GM18498 (cell line): ENCODE results near the gene CHCHD5.
"Not testable (repeated sequence)": the region's sequence is repeated elsewhere in the genome, so short reads cannot be mapped to it uniquely, and the experiment has no call there.

ENCODE experiments used
- ATAC-seq: cut with Tn5 transposase; IDR thresholded peaks from one replicate; pipeline ENCODE4 v1.9.1; 2021; ENCODE audit warnings: mild to moderate bottlenecking, moderate library complexity; ENCODE audit not compliant: unreplicated experiment

Gene CHCHD5

DNA sequence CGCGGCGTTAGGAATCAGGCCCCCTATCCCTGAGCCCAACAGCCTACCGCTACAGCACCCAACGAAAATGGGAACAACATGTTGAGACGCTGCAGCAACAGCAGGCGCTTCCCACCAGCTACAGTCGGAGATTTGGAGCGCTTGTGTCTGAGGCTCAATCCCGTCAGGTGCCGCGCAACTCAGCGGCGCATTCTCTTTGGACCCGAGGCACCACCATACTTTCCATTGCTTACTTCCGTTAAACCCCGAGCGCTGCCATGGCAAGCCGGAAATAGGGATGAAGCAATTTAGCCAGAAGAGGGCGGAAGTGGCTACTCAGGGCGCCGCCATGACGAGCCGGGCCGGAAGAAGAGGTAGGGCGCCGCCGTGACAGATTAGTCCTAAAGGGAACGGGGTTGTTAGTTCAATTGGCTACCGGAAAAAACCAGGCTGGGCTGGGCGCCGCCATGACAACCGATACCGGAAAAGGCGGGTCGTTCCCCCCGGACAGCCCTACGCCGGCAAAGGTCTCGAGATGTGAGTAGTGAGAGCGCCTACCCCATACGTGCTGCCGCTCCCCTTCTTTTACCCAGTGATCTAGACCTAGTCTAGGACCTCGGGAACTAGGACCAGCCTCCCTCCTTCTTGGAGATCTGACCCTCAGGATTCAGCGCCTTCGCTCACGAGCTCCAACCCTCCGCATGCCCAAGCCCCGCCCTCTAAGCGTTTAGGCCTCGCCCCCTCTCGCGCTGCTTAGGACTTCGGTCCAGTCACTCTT, at the start of gene CHCHD5:
TSS of gene CHCHD5 (plus strand) at position 476 of the 757 bp plus-strand sequence. CDS start at position 515, 39 bp downstream.
- peak; percentile 88 for ATAC-seq

- no peak for ATAC-seq
These were observed 49.6 kb upstream of the CHCHD5 start for GRCh38 chr2:112534826-112535225.

DNA sequence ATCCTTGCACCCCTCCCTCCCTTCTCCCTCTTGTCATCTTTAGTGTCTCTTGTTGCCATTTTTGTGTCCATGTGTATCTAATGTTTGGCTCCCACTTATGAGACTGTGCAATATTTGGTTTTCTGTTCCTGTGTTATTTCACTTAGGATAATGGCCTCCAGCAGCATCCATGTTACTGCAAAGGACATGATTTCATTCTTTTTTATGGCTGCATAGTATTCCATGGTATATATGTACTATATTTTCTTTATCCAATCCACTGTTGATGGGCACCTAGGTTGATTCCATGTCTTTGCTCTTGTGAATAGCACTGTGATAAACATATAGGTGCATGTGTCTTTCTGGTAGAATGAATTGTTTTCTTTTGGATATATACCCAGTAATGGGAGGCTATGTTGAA, 47.7 kb upstream of the CHCHD5 start:
- not testable (repeated sequence) for ATAC-seq

- no peak for ATAC-seq
These were observed 45.1 kb upstream of the CHCHD5 start for GRCh38 chr2:112539306-112539705.

- no peak for ATAC-seq
These were observed 43.5 kb upstream of the CHCHD5 start for GRCh38 chr2:112540906-112541305.

DNA sequence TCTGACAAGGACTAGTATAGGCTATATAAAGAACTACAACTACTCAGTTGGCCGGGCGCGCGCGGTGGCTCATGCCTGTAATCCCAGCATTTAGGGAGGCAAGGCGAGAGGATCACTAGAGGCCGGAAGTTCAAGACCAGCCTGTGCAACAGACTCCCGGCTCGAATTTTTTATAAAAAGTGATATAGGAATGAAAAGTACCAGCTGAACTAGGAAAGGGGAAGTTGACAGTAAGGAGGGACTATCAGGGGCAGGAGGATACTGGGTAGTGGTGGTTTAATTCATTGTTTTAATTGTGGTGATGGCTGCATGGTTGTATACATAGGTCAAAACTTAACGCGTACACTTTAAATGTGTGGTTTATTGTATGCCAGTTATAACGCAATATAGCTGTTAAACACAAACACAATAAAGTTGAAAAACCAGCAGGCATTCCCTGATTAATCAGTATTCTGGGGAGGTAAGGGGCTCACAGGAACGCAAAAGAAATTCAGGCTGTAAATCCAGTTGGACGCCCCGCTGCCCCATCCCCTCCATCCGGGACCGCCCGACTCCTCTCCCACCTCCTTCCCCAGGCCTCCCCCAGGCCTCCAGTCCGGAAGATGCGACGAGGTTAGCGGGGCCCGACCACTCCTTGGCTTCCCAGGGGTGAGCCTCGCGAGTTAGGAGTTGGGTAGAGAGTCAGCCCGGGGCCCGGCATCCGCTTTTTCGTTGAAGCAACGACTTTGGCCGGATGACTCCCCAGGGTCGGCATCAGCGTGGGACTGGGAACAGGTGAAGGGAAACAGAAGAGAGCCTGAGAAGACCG, 42.9 kb upstream of the CHCHD5 start:
- peak; percentile 65 for ATAC-seq

DNA sequence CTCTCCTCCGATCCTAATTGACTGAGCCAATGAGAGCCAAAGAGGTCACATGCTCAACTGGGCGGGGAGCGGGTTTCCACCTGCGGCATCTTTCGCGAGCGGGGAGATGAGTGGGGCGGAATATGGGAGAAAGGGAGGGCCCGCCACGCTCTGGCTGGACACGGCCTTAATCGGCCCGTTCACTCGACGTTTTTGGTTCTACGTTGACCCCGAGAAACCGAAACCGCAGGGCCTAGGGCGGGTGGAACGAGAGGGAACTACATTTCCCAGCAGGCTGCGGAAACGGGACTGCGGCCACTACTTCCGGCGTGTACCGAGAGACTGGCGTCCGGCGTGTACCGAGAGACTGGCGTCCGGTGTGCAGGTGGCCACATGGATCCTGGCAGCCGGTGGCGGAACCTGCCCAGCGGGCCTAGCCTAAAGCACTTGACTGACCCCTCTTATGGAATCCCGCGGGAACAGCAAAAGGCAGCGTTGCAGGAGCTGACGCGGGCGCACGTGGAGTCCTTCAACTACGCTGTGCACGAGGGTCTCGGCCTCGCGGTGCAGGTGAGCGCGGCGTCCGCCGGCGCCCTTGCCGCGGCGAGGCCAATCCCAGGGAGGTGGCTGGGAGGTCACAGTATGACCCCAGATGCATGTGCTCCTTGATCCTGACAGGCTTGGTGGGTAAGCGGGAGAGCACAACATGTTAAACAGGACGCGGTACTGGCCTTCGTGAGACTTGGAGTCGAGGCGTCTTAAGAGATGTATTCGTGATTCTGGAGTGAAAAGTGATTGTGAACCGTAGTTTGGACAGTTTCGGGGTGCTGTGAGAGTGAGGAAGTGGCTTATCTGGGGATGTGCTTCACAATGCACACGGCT, 42.1 kb upstream of the CHCHD5 start, which contains the start of gene POLR1B:
TSS of gene POLR1B (plus strand) at position 343 of the 861 bp plus-strand sequence. CDS start at position 373, 30 bp downstream.
- peak; percentile 84 for ATAC-seq

- ATAC-seq, result no peak
These were observed 41.3 kb upstream of the CHCHD5 start for GRCh38 chr2:112542984-112543661.

DNA sequence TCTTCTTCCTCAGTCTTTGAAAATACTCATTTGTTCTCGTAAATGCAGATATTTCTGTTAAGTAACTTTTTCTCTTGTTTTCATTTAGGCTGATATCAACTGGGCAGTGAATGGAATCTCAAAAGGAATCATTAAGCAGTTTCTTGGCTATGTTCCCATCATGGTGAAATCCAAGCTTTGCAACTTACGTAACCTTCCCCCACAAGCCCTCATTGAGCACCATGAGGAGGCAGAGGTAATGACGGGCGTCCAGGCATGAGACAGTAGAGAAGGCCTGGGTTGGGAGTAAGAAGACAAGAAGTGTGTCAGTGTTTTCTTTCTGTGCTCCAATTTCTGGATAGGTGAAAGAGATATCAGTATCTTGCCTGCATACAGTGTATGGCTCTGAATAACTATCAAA, 37.1 kb upstream of the CHCHD5 start:
- no peak for ATAC-seq

GRCh38 chr2:112548980-112549379, 35.4 kb upstream of the CHCHD5 start:
- ATAC-seq, result no peak

GRCh38 chr2:112566104-112566503, 18.3 kb upstream of the CHCHD5 start:
- no peak for ATAC-seq

DNA sequence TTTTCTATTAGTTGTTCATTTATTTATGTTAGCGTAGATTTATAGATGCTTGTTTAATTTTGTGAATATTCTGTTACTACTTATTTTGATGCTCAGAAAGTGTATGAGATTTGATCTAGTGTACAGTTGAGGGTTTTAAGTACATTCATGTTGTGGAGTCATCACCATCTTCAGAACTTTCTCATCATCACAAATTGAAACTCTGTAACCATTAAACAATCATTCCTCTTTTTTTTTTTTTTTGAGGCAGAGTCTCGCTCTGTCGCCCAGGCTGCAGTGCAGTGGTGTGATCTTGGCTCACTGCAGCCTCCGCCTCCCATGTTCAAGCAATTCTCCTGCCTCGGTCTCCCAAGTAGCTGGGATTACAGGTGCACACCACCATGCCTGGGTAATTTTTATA, 17.9 kb upstream of the CHCHD5 start:
- ATAC-seq, result not testable (repeated sequence)

DNA sequence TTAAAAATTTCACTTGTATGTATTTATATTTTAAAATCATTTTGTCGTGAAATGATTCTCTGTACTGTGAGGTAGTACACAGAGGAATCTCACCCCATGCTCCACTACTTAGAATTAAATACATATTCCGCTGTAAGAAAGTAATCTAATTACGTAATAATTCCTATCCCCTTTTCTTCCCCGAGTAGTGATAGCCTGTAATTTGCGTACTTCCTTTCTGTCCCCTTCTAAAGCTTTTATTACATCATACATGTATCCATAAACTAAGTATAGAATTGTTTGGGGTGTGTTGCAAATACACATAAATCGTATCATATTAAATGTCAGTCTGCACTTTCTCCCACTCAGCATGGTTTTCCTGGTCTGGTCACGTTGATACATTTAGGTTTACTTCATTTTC, 12.4 kb upstream of the CHCHD5 start:
- no peak for ATAC-seq

- no peak for ATAC-seq
These were observed 6.7 kb upstream of the CHCHD5 start for GRCh38 chr2:112577756-112578155.

GRCh38 chr2:112579241-112579640, 5.2 kb upstream of the CHCHD5 start:
- ATAC-seq, result no peak

GRCh38 chr2:112580084-112580483, 4.3 kb upstream of the CHCHD5 start:
- no peak for ATAC-seq

DNA sequence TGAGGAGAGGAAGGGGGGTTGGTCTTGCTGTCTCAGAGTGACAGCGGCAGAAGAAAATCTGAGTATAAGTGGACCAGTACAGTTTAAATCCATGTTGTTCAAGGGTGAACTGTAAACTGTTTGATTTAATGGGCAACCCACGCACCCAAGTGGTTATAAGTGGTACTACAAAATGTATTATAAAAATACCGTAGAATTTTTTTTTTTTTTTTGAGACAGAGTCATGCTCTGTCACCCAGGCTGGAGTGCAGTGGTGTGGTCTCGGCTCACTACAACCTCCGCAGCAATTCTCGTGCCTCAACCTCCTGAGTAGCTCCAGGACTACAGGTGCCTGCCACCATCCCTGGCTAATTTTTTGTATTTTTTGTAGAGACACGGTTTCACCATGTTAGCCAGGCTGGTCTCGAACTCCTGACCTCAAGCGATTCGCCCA, 2.1 kb upstream of the CHCHD5 start:
- ATAC-seq, result no peak

DNA sequence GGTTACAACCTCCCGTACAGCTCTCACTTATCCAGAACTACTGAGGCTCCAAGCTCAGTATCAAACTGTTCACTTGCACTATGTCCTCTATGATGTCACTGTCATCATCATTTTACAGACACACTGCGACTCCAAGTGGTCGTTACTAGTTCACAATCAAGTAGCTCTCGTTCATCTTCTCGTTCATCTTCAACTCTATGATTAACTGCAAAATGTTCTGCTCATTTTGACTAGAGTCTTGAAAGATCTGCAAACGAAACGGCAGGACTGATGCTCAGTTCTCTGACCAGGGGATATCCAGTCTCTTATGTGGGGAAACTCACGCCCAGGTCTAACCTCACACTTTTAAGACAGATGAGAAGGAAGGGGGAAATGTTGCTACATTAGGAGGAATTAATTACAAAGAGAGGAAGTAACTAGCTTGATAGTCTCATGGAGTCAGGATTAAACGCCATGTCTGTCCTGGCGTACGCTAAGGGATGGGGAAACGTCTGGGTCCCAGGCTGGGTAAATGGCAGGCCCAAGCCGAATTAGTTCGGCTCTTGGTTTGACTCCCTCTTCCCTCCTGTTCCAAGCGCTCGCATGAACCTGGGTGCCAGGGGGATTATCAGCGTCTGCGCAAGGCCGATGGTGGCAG, 794 bp upstream of the CHCHD5 start:
- no peak for ATAC-seq

DNA sequence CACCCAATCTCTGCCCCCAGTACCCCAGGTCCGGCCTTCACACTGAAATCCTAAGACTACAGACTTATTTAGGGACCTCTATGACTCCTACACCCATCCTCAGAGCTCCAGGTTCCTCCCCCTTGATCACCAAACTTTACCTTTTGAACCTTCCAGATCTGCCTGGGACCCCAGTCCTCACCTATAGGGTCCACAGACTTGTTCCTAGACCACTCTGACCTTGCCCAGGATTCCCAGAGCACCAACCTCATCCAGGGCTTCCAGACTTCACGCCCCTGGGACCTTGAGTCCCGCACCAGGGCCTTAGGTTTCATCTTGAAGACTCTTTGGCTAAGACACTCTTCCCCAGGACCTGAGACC, 462 bp downstream of the CHCHD5 start:
- no peak for ATAC-seq

DNA sequence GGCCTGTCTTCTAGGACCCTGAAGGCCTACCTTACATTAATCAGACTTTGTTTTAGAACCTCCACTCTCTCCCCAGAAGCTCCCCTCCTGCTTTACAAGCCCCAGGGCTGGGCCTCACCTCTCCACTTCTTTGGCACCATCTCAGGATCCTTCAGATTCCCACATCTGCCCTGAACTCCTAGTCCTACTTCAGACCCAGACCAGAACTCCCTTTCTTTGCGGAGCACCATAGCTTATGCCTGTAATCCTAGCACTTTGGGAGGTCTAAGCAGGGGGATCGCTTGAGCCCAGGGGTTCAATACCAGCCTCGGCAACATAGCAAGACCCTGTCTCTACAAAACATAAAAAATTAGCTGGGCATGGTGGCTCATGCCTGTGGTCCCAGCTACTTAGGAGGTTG, 991 bp downstream of the CHCHD5 start:
- no peak for ATAC-seq
